Stimulated activated CD4-positive, alpha-beta T cell treated with anti-CD3 and anti-CD28 coated beads, TNF-alpha, amount 100 ng/mL, for 4 hours (primary cell): ENCODE measurements around the gene TRIOBP.

Experiments
- DNase-seq, 3 experiments: peaks; one replicate each; pipeline ENCODE4 v3.0.0-alpha.2; 2020; ENCODE audit warnings: low read depth in 3 of 3

The TRIOBP gene

GRCh38 chr22:37824674-37825641 lies 128.1 kb downstream of the TRIOBP start:
- no peak for DNase-seq
